Stimulated activated CD8-positive, alpha-beta memory T cell treated with anti-CD3 and anti-CD28 coated beads, Interleukin-15, amount 100 ng/mL, for 1 hour (primary cell): ENCODE measurements around the gene RIMBP2.

Experiments used
- DNase-seq: peaks from one replicate; pipeline ENCODE4 v3.0.0-alpha.2; 2020; ENCODE audit warnings: low read depth

The RIMBP2 gene

DNA sequence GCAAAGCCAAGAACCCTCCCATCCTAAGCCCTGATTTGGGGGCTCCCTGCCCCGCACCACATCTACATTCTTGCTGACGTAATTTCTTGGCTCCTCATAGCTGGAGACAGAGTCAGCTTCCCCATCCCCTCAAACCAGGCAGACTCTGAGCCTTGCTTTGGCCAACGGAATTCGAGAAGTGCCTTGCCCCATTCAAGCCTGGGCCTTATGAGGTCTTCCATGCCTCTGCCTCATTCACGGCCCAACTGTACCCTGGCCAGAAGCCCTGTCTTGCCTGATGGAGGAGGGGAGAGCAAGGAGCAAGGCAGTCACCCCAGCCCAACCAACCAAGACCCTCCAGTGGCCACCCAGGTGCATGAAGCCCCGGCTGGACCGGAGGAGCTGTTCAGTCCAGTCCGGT, 214.3 kb downstream of the RIMBP2 start:
- no peak for DNase-seq

DNA sequence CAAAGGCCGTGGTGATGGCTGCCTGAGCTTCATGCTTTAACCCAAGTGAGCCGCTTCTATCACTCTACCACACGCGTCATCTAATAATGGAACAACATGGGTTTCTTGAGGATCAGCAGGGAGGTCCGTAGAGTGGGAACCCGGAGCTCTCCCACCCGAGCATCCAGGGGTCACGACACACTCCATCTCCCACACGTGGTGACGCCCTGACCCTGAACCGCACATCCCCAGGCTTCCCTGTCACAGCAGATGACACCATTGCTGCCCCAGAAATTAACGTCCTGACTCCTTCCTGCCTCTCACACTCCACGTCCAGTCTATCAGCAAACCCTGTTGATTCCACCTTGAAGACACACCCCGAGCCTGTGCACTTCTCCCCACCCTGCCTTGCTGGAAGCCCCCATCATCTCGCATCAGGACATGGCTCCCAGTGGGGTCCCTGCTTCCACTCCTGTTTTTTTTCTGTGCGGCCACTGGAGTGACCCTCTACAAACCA, 215.2 kb downstream of the RIMBP2 start:
- no peak for DNase-seq

DNA sequence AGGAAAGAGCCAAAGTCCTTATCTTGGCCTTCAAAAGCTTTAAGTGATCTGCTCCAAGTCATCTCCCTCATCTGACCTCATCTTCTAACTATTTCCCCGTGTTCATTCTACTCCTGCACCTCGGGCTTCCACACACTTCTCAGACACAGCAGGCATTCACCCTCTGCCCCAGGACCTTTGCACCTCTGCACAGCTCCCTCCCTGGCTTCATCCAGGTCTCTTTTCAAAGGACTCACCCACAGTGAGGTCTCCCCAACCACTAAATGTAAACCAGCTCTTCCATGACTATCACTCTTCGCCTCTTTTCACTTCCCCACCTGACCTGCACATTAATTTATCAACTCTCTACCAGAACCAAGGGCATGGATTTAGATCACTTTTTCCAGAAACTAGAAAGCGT, 216.6 kb downstream of the RIMBP2 start:
- DNase-seq, result no peak

DNA sequence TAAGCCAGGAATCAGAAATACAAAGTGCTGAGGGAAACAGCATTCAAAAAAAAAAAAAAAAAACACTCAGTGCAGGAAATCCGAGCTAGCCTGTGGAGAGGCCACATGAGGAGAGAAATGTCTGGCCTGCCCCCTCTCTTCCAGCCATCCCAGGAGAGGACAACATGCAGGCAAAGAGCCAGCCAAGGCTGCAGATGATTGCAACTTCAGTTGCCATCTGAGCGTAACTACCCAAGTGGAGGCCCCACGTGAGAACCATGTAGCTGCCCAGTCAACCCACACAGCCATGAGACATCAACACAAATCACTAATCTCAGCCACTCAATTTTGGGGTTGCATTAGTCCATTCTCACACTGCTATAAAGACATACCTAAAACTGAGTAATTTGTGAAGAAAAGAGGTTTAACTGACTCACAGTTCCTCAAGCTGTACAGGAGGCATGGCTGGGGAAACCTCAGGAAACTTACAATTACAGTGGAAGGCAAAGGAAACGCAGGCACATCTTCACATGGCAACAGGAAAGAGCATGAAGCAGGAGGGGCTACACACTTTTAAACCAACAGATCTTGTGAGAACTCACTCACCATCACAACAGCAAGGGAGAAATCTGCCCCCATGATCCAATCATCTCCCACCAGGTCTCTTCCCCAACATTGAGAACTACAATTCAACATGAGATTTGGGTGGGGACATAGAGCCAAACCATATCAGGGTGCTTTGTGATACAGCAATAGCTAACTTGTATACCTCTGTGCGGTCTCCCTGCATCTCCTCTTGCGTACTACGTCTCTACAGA, 217.3 kb downstream of the RIMBP2 start:
- no peak for DNase-seq

DNA sequence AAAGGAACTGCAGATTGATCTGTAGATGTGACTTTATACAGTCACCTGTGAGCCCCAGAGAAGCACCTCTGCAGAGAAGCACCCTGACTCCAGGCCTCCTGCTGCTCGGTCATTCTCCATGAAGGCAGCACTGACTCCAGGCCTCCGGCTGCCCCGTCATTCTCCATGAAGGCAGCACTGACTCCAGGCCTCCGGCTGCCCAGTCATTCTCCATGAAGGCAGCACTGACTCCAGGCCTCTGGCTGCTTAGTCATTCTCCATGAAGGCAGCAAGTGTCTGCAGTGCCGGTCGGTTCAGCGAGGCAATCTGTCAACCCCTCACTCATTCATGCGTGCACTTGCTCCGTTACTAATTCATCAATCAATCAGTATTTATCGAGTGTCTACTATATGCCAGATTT, 218.1 kb downstream of the RIMBP2 start:
- no peak for DNase-seq

DNA sequence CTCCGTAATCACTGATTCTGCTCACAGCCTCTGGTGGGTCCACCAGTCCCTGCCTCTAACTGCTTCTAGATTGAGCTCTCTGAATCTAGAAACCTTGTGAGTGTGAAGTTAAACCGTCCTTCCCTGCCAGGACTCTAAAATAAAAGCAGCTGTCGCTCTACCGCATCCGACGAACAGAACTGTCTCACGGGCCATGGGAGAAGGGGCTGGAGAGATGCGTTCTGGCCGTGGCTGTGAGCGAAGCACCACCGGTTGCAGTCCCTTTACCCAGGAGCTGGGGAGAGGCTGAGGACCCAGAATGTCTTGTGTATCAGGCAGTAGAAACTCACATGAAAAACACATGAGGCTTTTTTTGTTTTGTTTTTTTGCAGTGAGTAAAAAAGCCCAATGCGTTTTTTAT, 218.8 kb downstream of the RIMBP2 start:
- no peak for DNase-seq

DNA sequence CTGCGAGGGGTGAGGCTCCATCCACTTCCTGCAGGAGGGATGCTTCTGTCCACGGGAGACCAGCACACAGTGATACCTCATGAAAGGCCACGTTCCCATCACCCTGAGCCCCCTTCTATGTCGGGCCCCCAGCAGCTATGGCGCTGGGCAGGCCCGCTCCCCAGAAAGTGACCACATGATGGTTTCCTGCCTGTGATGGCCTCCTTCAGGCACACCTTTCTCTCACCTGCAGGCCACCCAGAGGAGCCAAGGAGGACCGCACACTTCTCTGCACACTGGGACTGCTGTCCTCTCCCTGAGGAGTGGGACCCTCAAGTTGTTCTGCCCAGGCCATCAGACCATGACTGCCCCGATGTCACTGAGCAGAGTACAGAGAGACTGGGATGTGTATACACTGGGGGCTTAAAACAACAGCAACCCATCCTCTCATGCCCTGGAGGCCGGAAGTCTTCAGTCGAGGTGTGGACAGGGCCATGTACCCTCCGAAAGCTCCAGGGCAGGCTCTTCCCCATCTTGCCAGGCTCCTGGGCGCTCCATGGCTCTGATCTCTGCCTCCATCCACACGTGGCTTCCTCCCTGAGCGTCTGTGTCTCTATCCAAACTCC, 219.5 kb downstream of the RIMBP2 start:
- no peak for DNase-seq

DNA sequence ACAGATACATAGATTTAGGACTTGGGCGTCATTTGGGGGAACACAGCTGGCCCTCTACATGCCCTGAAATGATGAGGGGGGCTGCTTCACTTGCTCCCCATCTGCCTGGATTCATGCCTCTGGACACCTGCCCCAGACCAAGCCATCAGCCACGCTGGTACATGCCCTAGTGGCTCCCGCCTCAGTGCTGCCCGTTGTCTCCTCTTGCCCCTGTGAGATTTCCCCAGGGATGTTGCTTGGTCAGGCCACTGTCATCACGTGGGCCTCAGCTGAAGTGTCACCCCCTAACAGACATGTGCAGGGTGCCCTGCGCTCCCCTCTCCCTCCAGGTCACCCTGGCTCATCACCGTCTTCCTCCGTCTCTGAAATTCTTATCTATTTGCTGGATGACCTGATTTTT, 220.9 kb downstream of the RIMBP2 start:
- no peak for DNase-seq

DNA sequence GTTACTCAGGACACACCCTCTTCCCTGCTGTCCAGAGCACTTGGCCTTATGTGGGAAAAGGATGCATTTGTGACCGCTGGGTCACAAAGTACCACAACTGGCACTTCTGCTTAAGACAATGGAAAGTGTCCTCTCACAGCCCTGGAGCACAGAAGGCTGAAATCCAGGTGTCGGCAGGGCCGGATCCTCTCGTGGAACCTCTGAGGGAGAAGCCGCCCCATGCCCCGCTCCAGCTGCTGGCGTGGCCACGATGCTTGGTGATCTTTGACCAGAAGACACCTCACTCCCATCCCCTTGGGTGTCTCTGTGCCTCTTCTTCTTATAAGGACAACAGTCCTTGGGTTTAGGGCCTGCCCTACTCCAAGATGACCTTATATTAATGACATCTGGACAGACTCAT, 221.4 kb downstream of the RIMBP2 start:
- no peak for DNase-seq

DNA sequence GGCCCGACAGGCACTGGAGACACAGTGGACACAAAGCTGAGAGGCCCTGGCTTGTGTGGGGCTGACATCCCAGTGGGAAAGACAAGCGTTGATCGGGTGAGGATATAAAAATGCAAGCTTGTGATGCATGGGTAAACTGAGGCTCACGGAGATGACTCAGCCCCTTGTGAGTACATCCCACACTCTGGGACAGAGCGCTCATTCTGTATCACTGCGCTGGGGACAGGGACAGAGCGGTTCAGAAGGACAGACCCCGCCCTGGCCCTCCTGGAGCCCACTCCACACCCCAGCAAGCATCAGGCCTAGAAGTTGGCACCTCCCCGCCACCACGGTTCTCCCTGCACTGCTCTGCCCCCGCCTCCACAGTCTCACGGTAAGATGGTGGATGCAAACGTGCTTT, 222.1 kb downstream of the RIMBP2 start:
- DNase-seq, result no peak

DNA sequence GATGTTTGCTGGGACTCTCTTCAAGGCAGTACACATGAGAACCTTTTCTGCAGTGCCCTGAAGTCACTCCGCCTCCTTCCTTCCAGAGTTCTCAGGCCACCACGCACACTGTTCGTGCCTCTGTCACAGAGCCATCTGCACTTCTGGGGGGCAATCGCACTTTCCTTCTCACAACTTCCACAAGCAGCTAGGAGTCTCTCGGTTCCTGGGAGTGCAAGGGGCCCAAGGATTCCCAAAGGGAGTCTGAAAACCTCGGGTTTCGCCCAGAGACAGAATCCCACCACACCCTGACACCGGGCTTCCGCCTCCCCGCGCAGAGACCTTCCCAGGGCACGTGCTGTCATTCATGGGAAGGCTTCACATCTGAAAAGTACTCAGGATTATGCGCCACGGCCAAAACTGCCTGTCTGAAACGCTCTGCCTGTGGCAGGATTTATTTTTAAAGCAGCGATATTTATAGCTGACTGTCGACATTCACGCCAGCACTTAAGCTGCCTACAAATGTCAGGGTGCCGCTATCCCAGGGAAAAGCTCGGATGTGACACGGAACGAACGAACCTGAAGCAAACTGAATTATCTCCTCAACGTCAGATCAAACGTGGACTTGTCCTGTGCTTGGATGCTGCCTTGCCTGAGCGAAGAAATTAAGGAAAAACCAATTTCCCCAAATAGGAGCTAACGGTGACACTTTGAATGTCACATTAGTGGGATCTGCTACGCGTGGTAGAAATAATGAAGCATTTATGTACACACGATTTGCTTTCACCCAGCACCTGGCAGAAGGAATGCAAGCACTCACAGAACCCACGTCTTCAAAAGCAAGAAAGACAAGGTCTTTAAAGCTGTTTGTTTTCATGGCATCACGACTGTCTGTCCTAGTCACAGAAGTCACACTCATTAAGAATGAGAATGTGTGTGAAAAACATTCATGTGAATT, 224.4 kb downstream of the RIMBP2 start:
- no peak for DNase-seq

DNA sequence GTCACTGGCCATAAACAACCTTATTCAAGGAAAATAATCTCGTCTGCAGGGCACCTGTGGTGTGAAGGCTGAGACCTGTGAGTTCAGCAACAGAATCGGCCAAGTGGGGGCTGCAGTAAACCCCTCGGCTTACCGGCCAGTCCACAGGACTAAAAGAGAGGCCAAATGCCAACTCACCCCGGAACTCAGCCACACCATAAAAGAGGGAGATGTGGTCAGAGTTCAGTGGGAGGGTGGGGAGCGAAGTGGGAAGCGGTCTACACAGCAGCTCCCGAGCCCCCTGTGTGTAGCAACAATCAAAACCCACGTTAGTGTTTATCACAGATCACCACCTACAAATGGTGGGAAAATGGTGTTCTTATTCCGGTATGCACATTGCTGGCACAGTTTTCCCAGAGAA, 225.4 kb downstream of the RIMBP2 start:
- no peak for DNase-seq

DNA sequence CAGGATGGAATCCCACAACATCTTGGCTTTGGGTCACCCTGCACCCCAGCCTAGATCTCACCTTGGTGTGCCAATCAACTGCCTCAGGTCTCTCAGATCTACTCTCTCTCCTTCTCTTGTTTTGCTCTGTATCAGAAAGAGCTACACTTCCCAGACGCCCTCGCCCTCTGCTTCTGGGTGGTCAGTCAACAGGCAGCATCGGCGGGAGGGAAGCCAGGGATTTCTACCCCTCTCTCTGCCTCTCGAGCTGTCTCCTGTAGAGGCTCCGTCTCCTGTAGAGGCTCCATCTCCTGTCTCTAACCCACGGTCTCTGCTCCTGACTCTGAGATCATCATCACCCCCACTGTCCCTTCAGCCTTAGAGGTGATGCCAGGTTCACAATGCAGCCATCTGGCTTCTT, 226.8 kb downstream of the RIMBP2 start:
- DNase-seq, result no peak

DNA sequence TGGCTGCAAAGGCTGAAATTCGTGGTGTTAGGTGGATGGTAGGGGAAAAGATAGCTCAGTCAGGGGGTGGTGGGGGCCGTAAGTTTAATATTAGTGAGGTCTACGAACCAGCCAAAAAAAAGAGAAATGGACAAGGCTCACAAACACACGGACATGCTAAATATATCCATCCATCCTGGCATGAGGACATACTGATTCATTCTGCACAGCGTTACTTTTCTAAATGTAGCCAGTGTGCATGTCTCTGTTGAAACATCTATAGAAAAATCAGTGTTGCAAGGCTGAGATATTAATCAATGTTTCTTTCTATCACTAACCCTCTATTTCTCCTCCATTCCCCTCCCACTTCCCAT, 227.8 kb downstream of the RIMBP2 start:
- no peak for DNase-seq

DNA sequence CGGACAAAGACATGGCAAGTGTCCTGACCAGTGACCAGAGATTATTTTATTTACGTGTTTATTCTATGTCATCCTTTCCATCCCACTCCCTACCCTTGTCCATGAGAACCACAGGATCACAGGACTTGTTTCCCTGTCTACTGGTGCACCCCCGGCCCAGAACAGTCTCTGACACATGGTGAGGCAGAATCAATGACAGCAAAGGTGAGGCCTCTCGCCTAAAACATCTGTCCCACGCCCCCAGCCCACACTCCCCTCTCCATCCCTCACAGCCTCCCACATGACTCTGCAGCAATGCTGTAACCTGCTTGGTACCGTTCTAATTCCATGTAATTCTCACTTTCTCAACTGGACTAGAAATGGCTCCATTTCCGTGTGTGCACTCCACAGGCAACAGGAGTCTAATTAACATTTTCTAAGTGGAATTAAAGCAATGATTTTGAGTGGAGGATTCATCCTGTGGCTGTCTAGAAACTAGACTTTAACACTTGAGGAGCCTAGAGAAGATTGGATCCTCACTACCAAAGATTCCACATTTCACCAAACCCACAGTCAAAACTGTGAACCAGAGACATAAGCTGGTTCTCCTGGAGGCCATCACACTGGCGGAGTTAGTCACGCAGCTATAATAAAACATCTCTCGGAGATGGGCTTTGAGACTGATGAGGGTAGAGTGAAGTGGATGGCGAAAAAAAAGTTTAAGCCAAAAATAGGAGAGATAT, 228.3 kb downstream of the RIMBP2 start:
- DNase-seq, result no peak

DNA sequence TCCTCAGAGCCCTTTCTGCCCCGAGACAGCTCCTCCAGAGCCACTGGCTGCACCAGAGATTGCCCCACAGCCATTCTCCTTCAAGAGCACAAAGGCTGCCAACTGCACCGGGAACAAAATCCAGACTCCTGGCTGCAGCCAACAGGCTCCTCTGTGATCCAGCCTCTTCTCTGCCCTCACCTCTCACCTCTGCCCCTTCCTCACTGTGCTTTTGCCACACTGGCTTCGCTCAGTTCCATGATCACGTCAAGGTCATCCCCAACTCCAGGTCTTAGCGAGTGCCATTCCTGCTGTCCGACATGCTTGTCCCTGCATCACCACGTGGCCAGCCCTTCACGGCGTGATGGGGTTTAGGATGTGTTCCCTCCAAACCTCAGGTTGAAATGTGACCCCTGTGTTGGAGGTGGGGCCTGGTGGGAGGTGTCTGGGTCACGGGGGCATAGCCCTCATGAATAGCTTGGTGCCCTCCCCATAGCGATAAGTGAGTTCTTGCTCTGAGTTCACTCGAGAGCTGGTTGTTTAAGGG, 229.1 kb downstream of the RIMBP2 start:
- no peak for DNase-seq

DNA sequence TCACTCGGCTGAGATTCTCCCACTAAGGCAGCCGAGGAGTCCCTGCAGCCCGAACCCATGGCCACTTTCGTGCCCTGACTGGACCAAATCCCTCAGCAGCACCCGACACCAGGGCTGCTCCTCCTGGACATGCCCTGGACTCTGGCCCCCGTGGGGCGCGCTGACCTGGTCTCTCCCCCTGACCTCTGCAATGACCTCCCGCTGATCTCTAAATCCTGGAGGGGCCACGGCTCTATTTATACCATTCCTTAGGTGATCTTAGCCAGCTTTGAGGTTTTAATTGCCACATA, 230.0 kb downstream of the RIMBP2 start:
- no peak for DNase-seq

DNA sequence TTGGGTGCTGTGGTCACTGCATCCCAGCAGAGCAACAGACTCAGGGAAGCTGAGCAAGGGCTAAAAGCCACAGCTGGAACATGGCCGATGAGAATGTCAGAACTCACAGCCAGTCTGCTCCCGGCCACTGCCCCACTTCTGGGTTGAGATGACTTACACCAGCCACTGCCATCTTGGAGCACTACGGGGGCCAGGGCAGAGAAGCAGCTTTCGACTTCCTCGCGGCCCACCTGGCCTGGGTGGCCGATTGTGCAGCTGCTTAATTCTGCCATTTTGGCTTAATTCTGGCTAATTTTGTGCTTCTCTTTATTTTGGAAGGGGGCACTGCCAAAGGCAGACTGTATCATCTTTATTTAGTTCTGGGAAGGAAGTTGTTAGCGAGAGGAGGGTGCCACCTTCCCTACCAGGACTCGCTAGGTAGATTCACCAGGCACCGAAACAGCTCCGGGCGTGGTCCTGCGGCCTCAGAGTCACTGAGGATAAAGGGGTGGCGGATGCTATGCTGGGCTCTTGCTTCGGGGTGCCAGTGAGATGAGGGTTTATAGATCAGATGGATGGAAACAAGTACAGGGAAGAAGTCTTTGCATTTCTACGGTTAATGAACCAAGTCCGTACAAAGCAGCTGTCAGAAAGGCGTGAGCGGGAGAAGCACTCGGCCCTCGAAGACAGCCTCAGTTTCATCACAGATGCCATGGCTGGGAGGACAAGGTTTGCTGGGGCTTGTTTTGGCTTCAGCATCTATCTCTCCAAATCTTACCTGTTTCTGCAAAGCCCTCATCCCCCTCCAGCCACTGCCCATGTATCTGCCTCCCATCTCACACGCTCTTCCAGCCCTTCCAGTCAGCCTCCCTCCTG, 230.6 kb downstream of the RIMBP2 start:
- DNase-seq, result no peak

DNA sequence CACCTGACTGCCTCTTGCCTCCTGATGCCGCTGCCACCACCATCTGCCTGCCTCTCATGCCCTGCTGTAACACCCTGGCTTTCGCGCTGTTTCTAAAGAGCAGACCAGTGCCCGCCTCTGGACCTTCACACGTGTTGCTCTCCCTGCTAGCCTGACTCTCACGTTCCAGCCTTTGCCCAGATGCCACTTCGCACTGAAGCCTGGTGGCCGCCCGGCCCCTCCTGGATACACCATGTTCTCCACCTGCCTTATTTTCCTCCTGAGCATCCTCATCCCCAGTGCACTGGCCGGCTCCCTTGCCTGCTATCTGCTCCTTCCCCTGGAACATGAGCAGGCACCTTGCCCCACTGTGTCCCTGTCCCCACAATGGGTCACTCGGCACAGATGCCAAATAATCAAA, 231.9 kb downstream of the RIMBP2 start:
- no peak for DNase-seq

DNA sequence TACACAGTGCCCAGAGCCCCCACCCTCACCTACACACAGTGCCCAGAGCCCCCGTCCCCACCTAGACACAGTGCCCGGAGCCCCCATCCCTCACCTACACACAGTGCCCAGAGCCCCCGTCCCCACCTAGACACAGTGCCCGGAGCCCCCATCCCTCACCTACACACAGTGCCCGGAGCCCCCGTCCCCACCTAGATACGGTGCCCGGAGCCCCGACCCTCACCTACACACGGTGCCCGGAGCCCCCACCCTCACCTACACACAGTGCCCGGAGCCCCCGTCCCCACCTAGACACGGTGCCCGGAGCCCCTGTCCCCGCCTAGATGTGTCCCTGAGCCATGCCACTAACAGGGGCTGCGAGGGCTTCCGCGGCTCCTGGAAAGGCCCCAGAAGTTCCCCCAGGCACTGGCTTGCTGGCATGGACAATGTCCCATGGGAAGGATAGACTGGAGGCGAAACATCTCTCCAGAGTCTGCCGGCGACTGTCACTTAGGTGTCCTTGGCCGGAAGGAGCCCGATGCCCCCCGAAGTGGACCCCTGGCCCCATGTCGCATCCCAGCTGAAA, 232.4 kb downstream of the RIMBP2 start:
- no peak for DNase-seq

DNA sequence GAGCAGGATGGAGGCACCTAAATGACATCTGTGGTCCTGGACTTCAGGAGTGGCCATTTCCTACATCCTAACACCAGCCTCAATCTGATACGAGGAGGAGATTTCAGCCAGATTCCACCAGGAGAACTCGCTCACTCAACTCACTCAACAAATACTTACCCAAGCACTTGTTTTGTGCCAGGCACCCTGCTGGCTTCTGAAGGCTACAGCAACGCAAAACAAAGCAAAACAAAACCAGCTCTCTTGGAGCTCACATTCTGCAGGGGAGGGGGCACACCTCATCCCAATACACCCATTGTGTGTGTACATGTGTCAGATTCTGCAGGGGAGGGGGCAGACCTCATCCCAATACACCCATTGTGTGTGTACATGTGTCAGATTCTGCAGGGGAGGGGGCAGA, 233.7 kb downstream of the RIMBP2 start:
- DNase-seq, result no peak
